ENCODE results near the gene DCST1.

- TF ChIP-seq ZNF274 (IDR thresholded peaks at IDR 0.05; ENCODE audit: low read depth, low read length) (no peak), YY1 (IDR thresholded peaks at IDR 0.05; ENCODE audit: insufficient read depth, insufficient read length) (no peak)
Measured at GRCh38 chr1:155017946-155018316, 15.7 kb upstream of the DCST1 start.
